NCI-H748 treated with DMSO at 0.1 percent for 48 hours (cell line): ENCODE data around the gene OR6T1.

Source experiments
- DNase-seq: peaks from one replicate; lab custom pipeline; 2025; lab: John Stamatoyannopoulos, UW

The OR6T1 gene

GRCh38 chr11:123943738-123944137 is at the start of gene OR6T1:
OR6T1 (minus strand) TSS chr11:123943838; CDS start chr11:123943838, 0 bp downstream.
- DNase-seq: no peak

DNA sequence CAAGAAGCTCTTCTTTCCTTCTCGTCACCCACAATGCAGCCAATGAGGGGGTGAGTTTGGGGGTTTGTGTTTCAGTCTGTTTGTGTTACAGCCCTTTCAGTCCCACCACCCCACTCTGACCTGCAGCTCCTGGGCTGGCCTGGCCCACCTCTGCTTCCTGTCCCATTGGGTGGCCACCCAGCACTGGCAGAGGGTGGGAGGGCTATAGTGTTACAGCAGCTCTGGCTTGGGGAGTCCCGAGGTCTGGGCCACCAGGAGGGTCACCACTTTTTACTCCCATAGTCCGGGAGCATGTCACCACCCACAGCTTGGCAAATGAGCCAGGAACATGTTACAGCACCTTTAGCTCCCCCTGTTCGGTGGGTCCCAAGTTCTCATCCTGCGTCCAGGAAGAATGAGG is 35.7 kb upstream of the OR6T1 start:
- no peak for DNase-seq

- no peak for DNase-seq
Measured at GRCh38 chr11:123977731-123978347, 34.2 kb upstream of the OR6T1 start, which contains the start of gene OR10S1. OR10S1 (minus strand) TSS chr11:123977781; CDS start chr11:123977664, 117 bp downstream.

- DNase-seq: no peak
Measured at GRCh38 chr11:123976770-123977560, 33.3 kb upstream of the OR6T1 start.

GRCh38 chr11:123973816-123974215 is 30.2 kb upstream of the OR6T1 start:
- DNase-seq: no peak

- DNase-seq: no peak
Measured at GRCh38 chr11:123956752-123957151, 13.1 kb upstream of the OR6T1 start.

DNA sequence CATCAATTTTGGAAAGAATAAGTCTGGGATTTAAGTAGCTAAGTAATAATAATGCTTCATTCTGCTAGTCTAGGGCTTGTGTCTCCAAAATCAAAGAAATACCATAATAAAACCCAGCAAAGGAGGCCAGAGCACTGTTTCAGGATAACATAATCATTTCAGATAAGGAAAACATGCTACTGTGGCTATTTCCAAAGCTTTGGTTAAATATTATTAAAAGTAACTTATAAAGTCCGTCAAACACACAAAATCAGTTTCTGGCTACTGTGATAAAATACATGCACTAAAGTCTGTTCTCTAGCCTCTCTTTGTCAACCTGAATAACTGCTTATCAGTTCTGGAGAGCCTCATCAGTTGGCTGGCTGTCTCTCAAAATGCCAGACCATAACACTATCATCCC is 1.5 kb upstream of the OR6T1 start:
- no peak for DNase-seq

GRCh38 chr11:123942413-123942812 is 1.2 kb downstream of the OR6T1 start:
- no peak for DNase-seq

GRCh38 chr11:123939317-123939716 is 4.3 kb downstream of the OR6T1 start, which contains the start of gene OR4D5:
OR4D5 (plus strand) TSS chr11:123939617; CDS start chr11:123939617, 0 bp downstream.
- DNase-seq: no peak

DNA sequence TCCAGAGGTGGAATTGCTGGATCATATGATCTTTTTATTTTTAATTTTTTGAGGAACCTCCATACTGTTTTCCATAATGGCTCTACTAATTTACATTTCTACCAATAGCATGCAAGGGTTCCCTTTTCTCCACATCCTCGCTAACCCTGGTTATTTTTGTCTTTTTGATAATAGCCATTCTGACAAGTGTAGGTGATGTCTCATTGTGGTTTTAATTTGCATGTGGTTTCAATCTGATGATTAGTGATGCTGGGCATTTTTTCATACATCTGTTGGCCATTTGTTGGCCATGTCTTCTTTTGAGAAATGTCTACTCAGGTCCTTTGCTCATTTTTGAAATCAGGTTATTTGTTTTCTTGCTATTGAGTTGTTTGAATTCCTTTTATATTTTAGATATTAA is 19.6 kb downstream of the OR6T1 start:
- DNase-seq: no peak

- DNase-seq: no peak
Measured at GRCh38 chr11:123920943-123921342, 22.7 kb downstream of the OR6T1 start.

DNA sequence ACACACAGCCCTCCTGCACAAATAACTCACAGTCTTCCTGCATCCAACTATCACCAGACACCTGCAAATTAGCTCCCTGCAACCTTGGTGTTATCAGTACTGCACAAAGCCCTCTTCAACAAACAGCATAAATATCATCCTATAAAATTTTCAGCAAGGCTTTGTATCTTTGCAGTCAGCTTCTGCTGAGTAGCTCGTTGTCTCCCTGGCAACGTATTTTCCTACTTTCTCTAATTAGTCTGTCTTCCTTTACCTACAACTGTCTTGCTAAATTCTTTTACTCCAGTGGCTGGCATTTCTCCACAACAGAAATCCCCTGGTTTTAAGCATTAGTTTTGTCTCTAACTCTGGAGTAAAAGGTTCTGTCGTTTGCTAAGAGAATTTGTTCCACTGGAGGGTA is 37.8 kb downstream of the OR6T1 start:
- DNase-seq: no peak

DNA sequence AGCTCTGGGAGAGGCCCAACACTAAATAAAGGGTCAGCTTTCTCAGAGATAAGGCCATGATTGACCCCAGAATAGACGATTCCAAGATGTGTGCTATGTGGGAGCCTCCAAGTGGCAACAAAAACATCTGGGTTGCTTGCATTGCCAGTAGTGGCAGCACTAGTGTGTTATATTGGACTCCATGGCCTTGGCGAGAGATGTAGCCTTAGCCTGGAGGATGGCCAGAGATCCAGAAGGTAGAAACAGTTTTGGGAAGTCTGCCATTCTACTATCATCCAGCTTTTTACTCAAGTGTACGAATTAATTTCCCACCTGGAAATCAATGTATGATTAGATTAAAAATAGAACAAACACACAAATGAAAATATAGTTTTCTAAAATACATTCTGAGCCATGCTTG is 38.7 kb downstream of the OR6T1 start:
- no peak for DNase-seq

- DNase-seq: no peak
Measured at GRCh38 chr11:123903932-123904331, 39.7 kb downstream of the OR6T1 start.

DNA sequence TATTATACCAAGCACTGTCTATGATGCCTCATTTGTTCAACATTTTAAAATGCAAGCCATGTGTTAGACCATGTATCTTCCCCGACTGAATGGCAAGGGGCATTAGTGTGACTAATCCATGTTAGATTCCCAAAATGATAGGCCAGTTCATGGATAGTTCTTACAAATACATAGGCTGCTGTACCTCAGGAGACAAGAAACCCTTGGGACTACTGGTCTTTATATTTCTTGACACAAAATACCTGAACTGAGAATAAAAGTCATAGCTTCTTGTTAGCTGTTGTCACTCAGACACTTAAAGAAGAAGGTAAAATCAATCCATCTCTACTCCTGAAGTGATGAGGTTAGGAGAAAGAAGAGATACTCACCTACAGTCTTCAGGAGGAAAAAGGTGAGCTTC is 41.8 kb downstream of the OR6T1 start, which contains the start of gene OR8D4:
TSS of gene OR8D4 (plus strand) at position 301 of the 400 bp plus-strand sequence. CDS start 4,265 bp downstream, outside the sequence.
- no peak for DNase-seq

GRCh38 chr11:123899792-123900191 is 43.8 kb downstream of the OR6T1 start:
- no peak for DNase-seq
